HCT116 (cell line): Measurements from ENCODE around the gene LRRN2. TPM values are rescaled to one million over a fixed set of nuclear protein-coding genes. Genes with fewer than 3 reads are reported as not detected.

Experiments used
- ATAC-seq: fragments of 200-7000 bp; cut with Tn5 transposase; 2 replicates; pipeline ENCODE4 v1.9.1; 2020; ENCODE audit warnings: mild to moderate bottlenecking, moderate library complexity
- BruUV-seq: library from RNA; stranded (reverse); fragments of 400-500 nt; replicated peaks from 2 replicates; lab custom pipeline; 2021; lab: Mats Ljungman, UMichigan
- CTCF ChIA-PET: fragments of 300-600 bp; sonication (Branson Sonifier 250); formaldehyde crosslinking; loops from one replicate; lab custom pipeline; 2021; ENCODE audit warnings: antibody characterized with exemption; lab: Charles Lee
- POLR2A ChIA-PET: fragments of 300-600, 350-600 bp; sonication (Branson Sonifier 250); formaldehyde crosslinking; loops from one replicate; lab custom pipeline; 2021; ENCODE audit warnings: antibody characterized with exemption; lab: Charles Lee
- RAD21 ChIA-PET, 2 experiments: fragments of 300-600 bp; sonication (Branson Sonifier 250); formaldehyde crosslinking; loops; one replicate each; lab custom pipeline; 2023; ENCODE audit warnings: low total read pairs in 2 of 2; ENCODE audit not compliant: uncharacterized antibody in 2 of 2, unreplicated experiment in 2 of 2, low non-redundant PET in 1 of 2; lab: Charles Lee
- DNase-seq: peaks from one replicate; pipeline ENCODE4 v3.0.0-alpha.2; 2010; ENCODE audit warnings: low read depth, low spot score
- H2AFZ ChIP-seq: fragments of 200-600 bp; shearing (Covaris generic), sonication (generic); 2 replicates; pipeline ENCODE4 v1.6.1; 2017; ENCODE audit warnings: low read depth, mixed run types, mixed read lengths, antibody characterized with exemption, low read length; ENCODE audit not compliant: poor library complexity, severe bottlenecking
- H3K27ac ChIP-seq: 2 replicates; pipeline ENCODE4 v1.5.1; 2012; ENCODE audit warnings: low read depth, low read length
- H3K27me3 ChIP-seq: fragments of 200-600 bp; sonication (generic); 2 replicates; pipeline ENCODE4 v1.6.1; 2016; ENCODE audit warnings: mixed run types, low read length, mixed read lengths; ENCODE audit not compliant: insufficient read depth
- H3K36me3 ChIP-seq, 2 experiments: fragments of 200-500 bp in 1 of 2; fragments of 200-600 bp in 1 of 2; sonication (Bioruptor generic) in 1 of 2; sonication (generic) in 1 of 2; 2 replicates each; pipeline versions ENCODE4 v1.5.1 to v1.6.1; 2014 to 2016; ENCODE audit warnings: low read length in 2 of 2, inconsistent platforms in 1 of 2, mixed read lengths in 1 of 2, mixed run types in 1 of 2; ENCODE audit not compliant: insufficient read depth in 2 of 2, control insufficient read depth in 1 of 2
- H3K4me1 ChIP-seq, 2 experiments: fragments of 200-600 bp in 1 of 2; sonication (generic) in 1 of 2; 2 replicates each; pipeline versions ENCODE4 v1.5.1 to v1.6.1; 2012 to 2017; ENCODE audit warnings: low read length in 2 of 2, inconsistent platforms in 1 of 2, mild to moderate bottlenecking in 1 of 2, mixed read lengths in 1 of 2, mixed run types in 1 of 2, moderate library complexity in 1 of 2; ENCODE audit not compliant: insufficient read depth in 2 of 2, control insufficient read depth in 1 of 2
- H3K4me2 ChIP-seq: fragments of 200-600 bp; sonication (generic); 2 replicates; pipeline ENCODE4 v1.6.1; 2017; ENCODE audit warnings: mixed run types, low read length, mixed read lengths
- H3K4me3 ChIP-seq, 2 experiments: fragments of 200-600 bp in 1 of 2; sonication (generic) in 1 of 2; replicated peaks in 1 of 2; 2 replicates each; pipeline ENCODE4 v1.5.1; 2011 to 2016; ENCODE audit warnings: low read length in 2 of 2, control low read depth in 1 of 2, low read depth in 1 of 2, mild to moderate bottlenecking in 1 of 2, mixed read lengths in 1 of 2, mixed run types in 1 of 2
- H3K79me2 ChIP-seq: fragments of 200-600 bp; sonication (generic); 2 replicates; pipeline ENCODE4 v1.6.1; 2017; ENCODE audit warnings: mild to moderate bottlenecking, mixed run types, low read length, moderate library complexity, mixed read lengths; ENCODE audit not compliant: insufficient read depth
- H3K9ac ChIP-seq: fragments of 200-600 bp; sonication (generic); 2 replicates; pipeline ENCODE4 v1.6.1; 2016; ENCODE audit warnings: low read length, mixed read lengths
- H3K9me2 ChIP-seq: fragments of 200-600 bp; sonication (generic), shearing (Covaris generic); 2 replicates; pipeline ENCODE4 v1.6.1; 2017; ENCODE audit warnings: mixed run types, mild to moderate bottlenecking, moderate library complexity; ENCODE audit not compliant: insufficient read depth
- H3K9me3 ChIP-seq, 2 experiments: fragments of 200-500 bp in 1 of 2; fragments of 200-600 bp in 1 of 2; sonication (Bioruptor generic) in 1 of 2; sonication (generic) in 1 of 2; 2 replicates each; pipeline ENCODE4 v1.6.1; 2014 to 2017; ENCODE audit warnings: low read length in 2 of 2, mixed read lengths in 2 of 2, inconsistent platforms in 1 of 2, low read depth in 1 of 2, mild to moderate bottlenecking in 1 of 2, mixed run types in 1 of 2, moderate library complexity in 1 of 2; ENCODE audit not compliant: control insufficient read depth in 1 of 2, insufficient read depth in 1 of 2
- H4K20me1 ChIP-seq: fragments of 200-600 bp; sonication (generic), shearing (Covaris generic); 2 replicates; pipeline ENCODE4 v1.6.1; 2017; ENCODE audit warnings: mixed run types, mild to moderate bottlenecking, moderate library complexity; ENCODE audit not compliant: insufficient read depth
- ATF3 ChIP-seq: IDR thresholded peaks from 2 replicates; pipeline ENCODE4 v1.6.1; 2012
- CBX3 ChIP-seq: IDR thresholded peaks from 2 replicates; pipeline ENCODE4 v1.6.1; 2012; ENCODE audit warnings: low read depth
- CEBPB ChIP-seq: IDR thresholded peaks from 2 replicates; pipeline ENCODE4 v1.6.1; 2012; ENCODE audit warnings: low read depth
- EGR1 ChIP-seq: IDR thresholded peaks from 2 replicates; pipeline ENCODE4 v1.6.1; 2012; ENCODE audit warnings: low read depth
- EZH2 ChIP-seq: fragments of 200-600 bp; sonication (generic); IDR thresholded peaks from 2 replicates; pipeline ENCODE4 v1.6.1; 2017; ENCODE audit warnings: antibody characterized with exemption, mixed run types
- EZH2phosphoT487 ChIP-seq: fragments of 200-600 bp; IDR thresholded peaks from 2 replicates; pipeline ENCODE4 v1.6.1; 2018; ENCODE audit warnings: antibody characterized with exemption, borderline replicate concordance
- FOSL1 ChIP-seq: IDR thresholded peaks from 2 replicates; pipeline ENCODE4 v1.6.1; 2012; ENCODE audit warnings: low read depth
- JUND ChIP-seq: IDR thresholded peaks from 2 replicates; pipeline ENCODE4 v1.6.1; 2012
- POLR2A ChIP-seq: IDR thresholded peaks from 2 replicates; pipeline ENCODE4 v1.7.0; 2011; ENCODE audit warnings: borderline replicate concordance; ENCODE audit not compliant: insufficient read depth, insufficient read length; ENCODE audit errors: extremely low read depth
- POLR2AphosphoS5 ChIP-seq: IDR thresholded peaks from 2 replicates; pipeline ENCODE4 v1.6.1; 2011; ENCODE audit warnings: mild to moderate bottlenecking, low read depth, low read length, moderate library complexity
- RAD21 ChIP-seq: IDR thresholded peaks from 2 replicates; pipeline ENCODE4 v1.6.1; 2012; ENCODE audit warnings: low read depth, mild to moderate bottlenecking
- TCF7L2 ChIP-seq: IDR thresholded peaks from 2 replicates; pipeline ENCODE4 v1.7.0; 2011; ENCODE audit warnings: borderline replicate concordance, inconsistent platforms; ENCODE audit not compliant: insufficient read depth, insufficient read length; ENCODE audit errors: extremely low read depth
- ZFX ChIP-seq: fragments of 450-650 bp; IDR thresholded peaks from 2 replicates; pipeline ENCODE4 v1.6.1; 2017
- intact Hi-C: fragments of 100-400 bp; cut with micrococcal nuclease; formaldehyde crosslinking; loops from 2 replicates; pipeline ENCODE4 v1.10.0; 2022
- total RNA-seq: library from RNA; stranded (reverse); gene quantifications from one replicate; pipeline ENCODE4 v1.2.1, GENCODE V29; 2021; ENCODE audit not compliant: unreplicated experiment
- TF ChIP-seq, protein P1 (sequence below), 3 experiments: fragments of 200-600 bp in 1 of 3; sonication (generic) in 1 of 3; IDR thresholded peaks in 2 of 3; conservative IDR thresholded peaks in 1 of 3; 2 replicates each; pipeline ENCODE4 v1.5.1; 2012 to 2017; ENCODE audit warnings: low read depth in 2 of 3, low read length in 2 of 3, antibody characterized with exemption in 1 of 3, borderline replicate concordance in 1 of 3, control low read depth in 1 of 3, mild to moderate bottlenecking in 1 of 3, mixed read lengths in 1 of 3, mixed run types in 1 of 3, moderate library complexity in 1 of 3; ENCODE audit not compliant: insufficient read depth in 1 of 3
- TF ChIP-seq, protein P2 (sequence below): IDR thresholded peaks from 2 replicates; pipeline ENCODE4 v1.6.1; 2012

The LRRN2 gene
- total RNA-seq, 1 experiment from 2014 or later, result 3.2 TPM

DNA sequence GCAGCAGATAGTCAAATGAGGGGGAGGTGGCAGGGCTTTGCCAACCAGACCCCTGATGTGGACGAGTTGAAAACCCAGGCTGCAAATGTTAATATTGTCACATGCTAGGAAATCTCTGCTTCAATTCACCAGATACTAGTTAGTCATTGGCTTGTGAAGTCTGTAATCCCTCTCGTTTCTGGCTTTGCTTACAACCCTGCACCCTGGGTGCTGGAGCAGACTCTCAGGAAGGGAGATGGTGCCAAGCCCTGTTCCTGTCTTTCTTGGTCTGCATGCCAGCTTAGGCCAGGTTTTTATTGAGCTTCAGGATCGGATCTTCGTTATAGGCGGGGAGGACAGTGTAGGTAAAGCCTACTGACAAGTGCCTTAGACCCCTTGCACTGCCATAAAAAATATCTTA, 116.1 kb downstream of the LRRN2 start:
- no peaks in the 10 kb centered on the region for H4K20me1 ChIP-seq
- H3K4me2 ChIP-seq, result peak overlapping the region; percentile 34; the same call in 1 of the 2 replicates
- no peak overlapping the region for H2AFZ ChIP-seq
- DNase-seq (no peak), ATAC-seq (no peak)
- H3K36me3 ChIP-seq, result no peaks in the 10 kb centered on the region
- intact Hi-C loops, result loop anchor here (10.0 kb wide), 1 partner anchor 375 kb away; no protein-coding TSS in a partner anchor
- POLR2A ChIA-PET, result no interaction called here
- TF ChIP-seq ATF3 (no peak), FOSL1 (no peak), POLR2A (no peak), POLR2AphosphoS5 (no peak), CEBPB (no peak), RAD21 (no peak), EZH2 (no peak), EGR1 (no peak), JUND (no peak), EZH2phosphoT487 (no peak), ZFX (no peak), TCF7L2 (no peak), CBX3 (no peak)
- TF ChIP-seq, protein P1, sequence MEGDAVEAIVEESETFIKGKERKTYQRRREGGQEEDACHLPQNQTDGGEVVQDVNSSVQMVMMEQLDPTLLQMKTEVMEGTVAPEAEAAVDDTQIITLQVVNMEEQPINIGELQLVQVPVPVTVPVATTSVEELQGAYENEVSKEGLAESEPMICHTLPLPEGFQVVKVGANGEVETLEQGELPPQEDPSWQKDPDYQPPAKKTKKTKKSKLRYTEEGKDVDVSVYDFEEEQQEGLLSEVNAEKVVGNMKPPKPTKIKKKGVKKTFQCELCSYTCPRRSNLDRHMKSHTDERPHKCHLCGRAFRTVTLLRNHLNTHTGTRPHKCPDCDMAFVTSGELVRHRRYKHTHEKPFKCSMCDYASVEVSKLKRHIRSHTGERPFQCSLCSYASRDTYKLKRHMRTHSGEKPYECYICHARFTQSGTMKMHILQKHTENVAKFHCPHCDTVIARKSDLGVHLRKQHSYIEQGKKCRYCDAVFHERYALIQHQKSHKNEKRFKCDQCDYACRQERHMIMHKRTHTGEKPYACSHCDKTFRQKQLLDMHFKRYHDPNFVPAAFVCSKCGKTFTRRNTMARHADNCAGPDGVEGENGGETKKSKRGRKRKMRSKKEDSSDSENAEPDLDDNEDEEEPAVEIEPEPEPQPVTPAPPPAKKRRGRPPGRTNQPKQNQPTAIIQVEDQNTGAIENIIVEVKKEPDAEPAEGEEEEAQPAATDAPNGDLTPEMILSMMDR (IDR thresholded peaks at IDR 0.05 in 2 of 3, conservative IDR thresholded peaks at IDR 0.05 in 1 of 3; ENCODE audit: borderline replicate concordance in 1 of 3, insufficient read depth in 1 of 3, low read depth in 2 of 3, low read length in 2 of 3), result no peak
- TF ChIP-seq, protein P2, sequence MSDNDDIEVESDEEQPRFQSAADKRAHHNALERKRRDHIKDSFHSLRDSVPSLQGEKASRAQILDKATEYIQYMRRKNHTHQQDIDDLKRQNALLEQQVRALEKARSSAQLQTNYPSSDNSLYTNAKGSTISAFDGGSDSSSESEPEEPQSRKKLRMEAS, result no peak
- no peaks in the 10 kb centered on the region for H3K9me3 ChIP-seq
- no peak overlapping the region for H3K4me3 ChIP-seq
- peaks cover 21 to 56% of the 10 kb centered on the region in 2 experiments for H3K4me1 ChIP-seq
- RAD21 ChIA-PET, result interaction anchor here in 1 of 2 experiments (1.0 kb wide), 1 partner anchor 237 kb away, joined by 3 read pairs; no protein-coding TSS in a partner anchor
- no peaks in the 10 kb centered on the region for H3K27me3 ChIP-seq
- no TSS peak for BruUV-seq
- no peaks in the 10 kb centered on the region for H3K79me2 ChIP-seq
- H3K27ac ChIP-seq, result no peak overlapping the region
- H3K9me2 ChIP-seq, result no peaks in the 10 kb centered on the region
- H3K9ac ChIP-seq, result no peak overlapping the region
- CTCF ChIA-PET, result interaction anchor here (5.8 kb wide), 1 partner anchor 239 kb away, joined by 192 read pairs; no protein-coding TSS in a partner anchor
